Heart right ventricle (tissue), 16 donors: Measurements from ENCODE around the gene C5orf58. TPM values are rescaled to one million over a fixed set of nuclear protein-coding genes. Genes with fewer than 3 reads are reported as not detected.

ENCODE experiments used
- ATAC-seq, 8 donors: fragments of 200-7000 bp; cut with Tn5 transposase; one replicate each; pipeline ENCODE4 v1.9.1; 2020; ENCODE audit warnings: mild to moderate bottlenecking in 8 of 8, moderate library complexity in 8 of 8, moderate number of reproducible peaks in 1 of 8
- DNase-seq, 2 donors: peaks; one replicate each; pipeline ENCODE4 v3.0.0-alpha.2; 2020
- H3K27ac ChIP-seq, 10 donors: fragments of 200-600 bp; sonication (generic) in 2 of 10; one replicate each; pipeline versions ENCODE4 v1.5.0 to v1.8.0; 2020 to 2022; ENCODE audit warnings: mild to moderate bottlenecking in 3 of 10
- H3K27me3 ChIP-seq, 7 donors: fragments of 200-600 bp; one replicate each; pipeline ENCODE4 v1.8.0; 2021 to 2022; ENCODE audit warnings: mild to moderate bottlenecking in 2 of 7
- H3K36me3 ChIP-seq, 9 donors: fragments of 200-600 bp; sonication (generic) in 1 of 9; one replicate each; pipeline versions ENCODE4 v1.5.0 to v1.8.0; 2020 to 2022; ENCODE audit warnings: mild to moderate bottlenecking in 2 of 9
- H3K4me1 ChIP-seq, 9 donors: fragments of 200-600 bp; sonication (generic) in 1 of 9; one replicate each; pipeline versions ENCODE4 v1.5.0 to v1.8.0; 2020 to 2022; ENCODE audit warnings: mild to moderate bottlenecking in 4 of 9
- H3K4me3 ChIP-seq, 10 donors: fragments of 200-600 bp; sonication (generic) in 2 of 10; one replicate each; pipeline versions ENCODE4 v1.5.0 to v1.8.0; 2020 to 2022; ENCODE audit warnings: mild to moderate bottlenecking in 7 of 10, moderate library complexity in 2 of 10
- H3K9me3 ChIP-seq, 11 donors: fragments of 200-600 bp in 10 of 11; sonication (generic) in 2 of 11; one replicate each; pipeline versions ENCODE4 v1.5.0 to v1.8.0; 2013 to 2022; ENCODE audit warnings: mild to moderate bottlenecking in 2 of 11, control low read depth in 1 of 11, moderate library complexity in 1 of 11
- WGBS, 2 donors: extraction: QIAGEN DNeasy Blood & Tissue Kit; methylation state at CpG; one replicate each; pipeline ENCODE4 v1.1.7; 2013; ENCODE audit warnings: inconsistent platforms in 1 of 2; 5-methylcytosine and 5-hydroxymethylcytosine counted together
- intact Hi-C, 10 donors: fragments of 100-400 bp; cut with DNase I; formaldehyde crosslinking; loops; one replicate each; pipeline versions ENCODE4 v1.11.1 to v1.14.2; 2022
- long read RNA-seq, 3 donors: library from polyadenylated mRNA; unstranded; transcript quantifications; one replicate each; pipeline ENCODE4 v2.0.0, GENCODE V29; 2020 to 2021
- polyA plus RNA-seq, 2 donors: library from polyadenylated mRNA; stranded (reverse); fragments of 200-250 nt; gene quantifications; one replicate each; pipeline ENCODE4 v1.2.3, GENCODE V29; 2013
- total RNA-seq, 10 donors: library from RNA; stranded (reverse); fragmentation: NEBNext Ultra II Directional in 3 of 10; extraction: Animal tissue kit (Norgen Biotek cat#: 25700) in 3 of 10; gene quantifications; one replicate each; pipeline versions ENCODE4 v1.2.1 to v1.2.4, GENCODE V29; 2021 to 2023
- TF ChIP-seq, protein P1 (sequence below), 9 donors: fragments of 200-600 bp; sonication (generic) in 2 of 9; IDR thresholded peaks; one replicate each; pipeline versions ENCODE4 v1.5.0 to v1.8.0; 2021 to 2022; ENCODE audit warnings: antibody characterized with exemption in 9 of 9, mild to moderate bottlenecking in 5 of 9, moderate library complexity in 1 of 9
- donor health status: Arrhythmogenic right ventricular cardiomyopathy.
- donor health status: ischemic (EF 13 %, LVEDD 7.1; RV severe dilation, severe dysfunction).
- donor health status: healthy with polysubstance abuse.
- donor health status: DM: no; HTN: yes; CAD: no.
- donor health status: DM: no; HTN: no; CAD: no.
- donor health status: ischemic (EF 25% LVEDD 6.9; RV normal size, moderate dysfunction).
- donor health status: ischemic (EF 25% LVEDD 5.7; RV mildly dilated, moderate dysfunction).
- donor health status: healthy.
- donor health status: DM: yes; HTN: yes; CAD: no.
- donor health status: Ischemic cardiomyopathy.
- donor health status: ischemic (EF 35%, LVEDD 5.7; RV mildly dilated, moderate dysfunction).
- donor health status: nonischemic (EF 11% LVEDD 7.7; RV severe dilation, severe dysfunction).
- donor health status: DM: yes; HTN: yes; CAD: no.
- donor health status: PGD.
- donor health status: ischemic (EF 29% LVEDD 5.4; RV normal size, mild dysfunction).
- donor health status: nonischemic (EF 23%, LVEDD 6.1; RV moderate dilation, normal function).

C5orf58 gene
- total RNA-seq (1 to 10 TPM in 1 of 10 donors, under 1 TPM in 1, not detected in 8; 0.56 to 1.1 TPM), polyA plus RNA-seq (not detected)
- long read RNA-seq, donor 1, partial matches to known transcripts = 0 of 2 reads
- long read RNA-seq, donor 1, other reads (novel, unspliced or antisense) = 1 of 2 reads
- long read RNA-seq, donor 2, partial matches to known transcripts = 0 of 1 reads
- long read RNA-seq, donor 2, other reads (novel, unspliced or antisense) = 1 of 1 reads
- long read RNA-seq, donor 3 = 0 reads

- H3K27ac ChIP-seq = no peak within 1 kb of the TSS
- intact Hi-C loops = no loop called here
- H3K36me3 ChIP-seq = no peaks in the 10 kb centered on the region
- DNase-seq (peak in 1 of 2 donors; percentile 26), ATAC-seq (no peak)
- no peaks in the 10 kb centered on the region for H3K9me3 ChIP-seq
- no peaks in the 10 kb centered on the region for H3K4me1 ChIP-seq
- 90 to 92% methylated on average over 27 of the region's 27 CpGs for WGBS, 2 donors
- H3K4me3 ChIP-seq = peak within 1 kb of the TSS in 1 of 10 donors; percentile 40
- H3K27me3 ChIP-seq = peaks cover 0 to 6% (median 0%) of the 10 kb centered on the region in 7 donors
- TF ChIP-seq, protein P1, sequence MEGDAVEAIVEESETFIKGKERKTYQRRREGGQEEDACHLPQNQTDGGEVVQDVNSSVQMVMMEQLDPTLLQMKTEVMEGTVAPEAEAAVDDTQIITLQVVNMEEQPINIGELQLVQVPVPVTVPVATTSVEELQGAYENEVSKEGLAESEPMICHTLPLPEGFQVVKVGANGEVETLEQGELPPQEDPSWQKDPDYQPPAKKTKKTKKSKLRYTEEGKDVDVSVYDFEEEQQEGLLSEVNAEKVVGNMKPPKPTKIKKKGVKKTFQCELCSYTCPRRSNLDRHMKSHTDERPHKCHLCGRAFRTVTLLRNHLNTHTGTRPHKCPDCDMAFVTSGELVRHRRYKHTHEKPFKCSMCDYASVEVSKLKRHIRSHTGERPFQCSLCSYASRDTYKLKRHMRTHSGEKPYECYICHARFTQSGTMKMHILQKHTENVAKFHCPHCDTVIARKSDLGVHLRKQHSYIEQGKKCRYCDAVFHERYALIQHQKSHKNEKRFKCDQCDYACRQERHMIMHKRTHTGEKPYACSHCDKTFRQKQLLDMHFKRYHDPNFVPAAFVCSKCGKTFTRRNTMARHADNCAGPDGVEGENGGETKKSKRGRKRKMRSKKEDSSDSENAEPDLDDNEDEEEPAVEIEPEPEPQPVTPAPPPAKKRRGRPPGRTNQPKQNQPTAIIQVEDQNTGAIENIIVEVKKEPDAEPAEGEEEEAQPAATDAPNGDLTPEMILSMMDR (IDR thresholded peaks at IDR 0.05) = no peak
Observed at GRCh38 chr5:170232786-170233185, at the start of gene C5orf58. Gene C5orf58, plus strand, starts transcription at chr5:170232985. Its CDS starts 1,992 bp downstream, at chr5:170234977.

- peaks cover 0 to 3% (median 0%) of the 10 kb centered on the region in 7 donors for H3K27me3 ChIP-seq
- H3K9me3 ChIP-seq = no peaks in the 10 kb centered on the region
- H3K4me1 ChIP-seq = no peaks in the 10 kb centered on the region
- ATAC-seq (peak; percentile 74 to 92 (median 84)), DNase-seq (peak; percentile 42 to 58)
- no peak overlapping the region for H3K4me3 ChIP-seq
- no peaks in the 10 kb centered on the region for H3K36me3 ChIP-seq
- intact Hi-C loops = loop anchor here (1.0 to 10.0 kb wide), 5 partner anchors 82 to 479 kb away; no protein-coding TSS in a partner anchor
- 48 to 52% methylated on average over 12 of the region's 12 CpGs for WGBS, 2 donors
- TF ChIP-seq, protein P1 (IDR thresholded peaks at IDR 0.05) = peak; percentile 45 to 84 (median 75)
- H3K27ac ChIP-seq = no peak overlapping the region
Observed at GRCh38 chr5:170183816-170184687, 48.7 kb upstream of the C5orf58 start.

DNA sequence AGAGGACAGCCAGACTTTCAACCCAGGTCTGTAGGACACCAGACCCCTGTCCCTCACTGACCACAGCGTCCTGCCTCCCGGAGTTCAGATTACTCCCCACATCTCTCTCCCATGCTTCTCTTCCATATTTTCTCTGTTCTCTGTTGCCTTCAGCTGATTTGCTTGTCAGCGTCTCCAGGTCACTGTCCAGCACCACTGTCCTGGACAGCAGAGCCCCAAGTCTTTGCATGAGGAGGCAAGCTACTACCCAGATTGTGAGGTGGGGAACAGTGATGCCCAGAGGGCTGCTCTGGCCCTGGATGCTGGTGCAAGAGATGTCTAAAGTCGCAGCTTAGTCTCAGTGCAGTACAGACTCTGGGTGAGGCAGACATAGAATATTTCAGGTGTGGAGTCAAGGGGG lies 48.0 kb upstream of the C5orf58 start:
- Histone ChIP-seq H3K4me1 (no peaks in the 10 kb centered on the region), H3K9me3 (no peaks in the 10 kb centered on the region), H3K27ac (no peak overlapping the region), H3K4me3 (no peak overlapping the region), H3K27me3 (peaks cover 0 to 3% (median 0%) of the 10 kb centered on the region in 7 donors), H3K36me3 (no peaks in the 10 kb centered on the region)
- intact Hi-C loops = loop anchor here in 9 of 10 donors (1.0 to 10.0 kb wide), 5 partner anchors 82 to 480 kb away; no protein-coding TSS in a partner anchor
- TF ChIP-seq, protein P1 (IDR thresholded peaks at IDR 0.05) = no peak
- 80 to 90% methylated on average over 4 of the region's 4 CpGs for WGBS, 2 donors
- no peak for DNase-seq
- no peak for ATAC-seq

DNA sequence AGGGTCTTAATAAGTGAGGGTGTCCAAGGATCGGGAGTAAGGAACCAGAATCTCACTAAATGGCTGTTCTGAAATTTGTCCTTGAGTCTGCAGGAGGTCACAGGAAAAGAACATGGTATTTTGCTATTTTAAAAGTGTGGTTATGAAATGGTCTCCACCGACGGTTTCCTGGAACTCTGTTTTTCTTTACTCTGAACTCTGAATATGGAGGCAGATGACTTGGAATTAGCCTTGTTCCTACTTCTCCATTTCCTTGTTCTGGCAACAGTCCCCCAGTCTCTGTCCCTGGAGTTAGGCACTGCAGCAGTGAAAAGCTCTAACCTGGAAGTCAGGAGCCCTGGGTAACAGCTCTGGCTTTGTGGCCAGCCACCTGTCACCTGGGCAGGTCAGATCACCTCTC lies 46.6 kb upstream of the C5orf58 start:
- H3K4me1 ChIP-seq = peaks cover 0 to 6% (median 0%) of the 10 kb centered on the region in 9 donors
- no peaks in the 10 kb centered on the region for H3K36me3 ChIP-seq
- intact Hi-C loops = loop anchor here in 1 of 10 donors (10.0 kb wide), 1 partner anchor 481 kb away; no protein-coding TSS in a partner anchor
- TF ChIP-seq, protein P1 (IDR thresholded peaks at IDR 0.05) = no peak
- no peak overlapping the region for H3K27ac ChIP-seq
- no peak overlapping the region for H3K4me3 ChIP-seq
- WGBS, 2 donors = 67 to 84% methylated on average over 3 of the region's 3 CpGs
- no peak for ATAC-seq
- no peak for DNase-seq
- H3K27me3 ChIP-seq = peaks cover 0 to 3% (median 0%) of the 10 kb centered on the region in 7 donors
- no peaks in the 10 kb centered on the region for H3K9me3 ChIP-seq
